KMS-11 (cell line): ENCODE results near the gene ITPRIP.

Experiments used
- H2AFZ ChIP-seq: fragments of 200-600 bp; sonication (generic); 2 replicates; pipeline ENCODE4 v1.6.1; 2016; ENCODE audit warnings: antibody characterized with exemption, mixed run types, low read depth
- H3K27ac ChIP-seq: fragments of 200-600 bp; sonication (generic); 2 replicates; pipeline ENCODE4 v1.6.1; 2016; ENCODE audit warnings: mild to moderate bottlenecking, mixed run types
- H3K27me3 ChIP-seq: fragments of 200-600 bp; sonication (generic); 2 replicates; pipeline ENCODE4 v1.6.1; 2017; ENCODE audit warnings: mild to moderate bottlenecking, low read depth, mixed run types, moderate library complexity; ENCODE audit not compliant: insufficient read depth
- H3K36me3 ChIP-seq: fragments of 200-600 bp; sonication (generic); 2 replicates; pipeline ENCODE4 v1.6.1; 2017; ENCODE audit warnings: mild to moderate bottlenecking, mixed run types; ENCODE audit not compliant: insufficient read depth
- H3K4me1 ChIP-seq: fragments of 200-600 bp; sonication (generic); 2 replicates; pipeline ENCODE4 v1.6.1; 2016; ENCODE audit warnings: mild to moderate bottlenecking, low read depth, mixed run types; ENCODE audit not compliant: poor library complexity, severe bottlenecking
- H3K4me2 ChIP-seq: fragments of 200-600 bp; sonication (generic); 2 replicates; pipeline ENCODE4 v1.7.0; 2016; ENCODE audit warnings: mild to moderate bottlenecking, mixed run types
- H3K4me3 ChIP-seq: fragments of 200-600 bp; sonication (generic); IDR thresholded peaks from 2 replicates; pipeline ENCODE4 v1.6.1; 2017; ENCODE audit warnings: low read depth, low read length, mixed read lengths; ENCODE audit not compliant: insufficient read depth
- H3K79me2 ChIP-seq: fragments of 200-600 bp; sonication (generic); 2 replicates; pipeline ENCODE4 v1.6.1; 2016; ENCODE audit warnings: low read depth, mixed run types; ENCODE audit not compliant: insufficient read depth
- H3K9ac ChIP-seq: fragments of 200-600 bp; sonication (generic); 2 replicates; pipeline ENCODE4 v1.6.1; 2016; ENCODE audit warnings: mild to moderate bottlenecking, mixed run types
- H4K20me1 ChIP-seq: fragments of 200-600 bp; sonication (generic); 2 replicates; pipeline ENCODE4 v1.6.1; 2016; ENCODE audit warnings: mild to moderate bottlenecking, mixed run types; ENCODE audit not compliant: insufficient read depth
- TF ChIP-seq, protein P1 (sequence below): fragments of 200-600 bp; sonication (generic); conservative IDR thresholded peaks from 2 replicates; pipeline ENCODE4 v1.6.1; 2017; ENCODE audit warnings: low read depth, mild to moderate bottlenecking, antibody characterized with exemption, low read length, moderate library complexity, mixed read lengths

ITPRIP gene

DNA sequence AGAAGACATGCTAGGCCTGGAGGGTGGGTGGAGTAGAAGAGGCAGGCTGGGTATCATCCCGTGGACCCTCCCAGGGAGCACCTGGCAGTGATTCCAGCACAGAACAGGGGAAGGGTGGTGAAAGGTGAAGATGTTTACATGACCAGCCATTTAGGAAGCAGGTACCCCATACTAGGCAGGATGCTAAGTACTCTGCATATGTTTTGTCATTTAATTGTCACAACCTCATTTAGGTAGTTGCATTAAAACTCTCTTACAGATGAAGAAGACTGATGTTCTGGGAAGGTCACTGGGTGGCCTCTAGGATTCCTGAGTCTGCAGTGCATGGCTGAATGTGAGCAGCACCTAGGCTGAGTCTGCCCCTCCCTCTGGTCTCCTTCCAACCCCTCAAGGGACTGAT lies 15.2 kb downstream of the ITPRIP start:
- Histone ChIP-seq H3K4me3 (no peak overlapping the region), H3K79me2 (no peaks in the 10 kb centered on the region), H3K9ac (no peak overlapping the region), H4K20me1 (no peaks in the 10 kb centered on the region), H3K27ac (no peak overlapping the region), H3K4me1 (peaks cover 11% of the 10 kb centered on the region), H3K27me3 (no peaks in the 10 kb centered on the region), H2AFZ (no peak overlapping the region), H3K4me2 (no peak overlapping the region), H3K36me3 (no peaks in the 10 kb centered on the region)
- TF ChIP-seq, protein P1, sequence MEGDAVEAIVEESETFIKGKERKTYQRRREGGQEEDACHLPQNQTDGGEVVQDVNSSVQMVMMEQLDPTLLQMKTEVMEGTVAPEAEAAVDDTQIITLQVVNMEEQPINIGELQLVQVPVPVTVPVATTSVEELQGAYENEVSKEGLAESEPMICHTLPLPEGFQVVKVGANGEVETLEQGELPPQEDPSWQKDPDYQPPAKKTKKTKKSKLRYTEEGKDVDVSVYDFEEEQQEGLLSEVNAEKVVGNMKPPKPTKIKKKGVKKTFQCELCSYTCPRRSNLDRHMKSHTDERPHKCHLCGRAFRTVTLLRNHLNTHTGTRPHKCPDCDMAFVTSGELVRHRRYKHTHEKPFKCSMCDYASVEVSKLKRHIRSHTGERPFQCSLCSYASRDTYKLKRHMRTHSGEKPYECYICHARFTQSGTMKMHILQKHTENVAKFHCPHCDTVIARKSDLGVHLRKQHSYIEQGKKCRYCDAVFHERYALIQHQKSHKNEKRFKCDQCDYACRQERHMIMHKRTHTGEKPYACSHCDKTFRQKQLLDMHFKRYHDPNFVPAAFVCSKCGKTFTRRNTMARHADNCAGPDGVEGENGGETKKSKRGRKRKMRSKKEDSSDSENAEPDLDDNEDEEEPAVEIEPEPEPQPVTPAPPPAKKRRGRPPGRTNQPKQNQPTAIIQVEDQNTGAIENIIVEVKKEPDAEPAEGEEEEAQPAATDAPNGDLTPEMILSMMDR, result no peak

DNA sequence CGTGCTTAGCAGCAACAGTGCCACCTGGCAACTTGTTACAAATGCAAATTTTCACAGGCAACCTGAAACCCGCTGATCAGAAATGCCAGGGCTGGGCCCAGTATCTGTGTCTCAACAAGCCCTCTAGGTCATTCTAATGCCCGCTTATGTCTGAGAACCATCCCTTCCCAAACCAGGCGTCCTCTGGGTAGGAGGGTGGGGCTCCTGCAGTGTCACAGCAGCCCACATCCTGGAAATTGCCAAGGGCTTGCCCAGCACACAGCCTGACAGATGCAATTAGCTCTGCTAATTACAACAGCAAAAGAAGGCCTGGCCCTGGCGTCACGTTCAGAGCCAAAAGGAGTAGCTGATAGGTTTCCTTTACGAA lies 15.9 kb downstream of the ITPRIP start:
- Histone ChIP-seq H3K4me3 (no peak overlapping the region), H3K79me2 (no peaks in the 10 kb centered on the region), H3K27me3 (no peaks in the 10 kb centered on the region), H3K4me2 (no peak overlapping the region), H3K36me3 (no peaks in the 10 kb centered on the region), H3K9ac (no peak overlapping the region), H3K27ac (no peak overlapping the region), H4K20me1 (no peaks in the 10 kb centered on the region), H2AFZ (no peak overlapping the region), H3K4me1 (peaks cover 11% of the 10 kb centered on the region)
- TF ChIP-seq, protein P1, result no peak

DNA sequence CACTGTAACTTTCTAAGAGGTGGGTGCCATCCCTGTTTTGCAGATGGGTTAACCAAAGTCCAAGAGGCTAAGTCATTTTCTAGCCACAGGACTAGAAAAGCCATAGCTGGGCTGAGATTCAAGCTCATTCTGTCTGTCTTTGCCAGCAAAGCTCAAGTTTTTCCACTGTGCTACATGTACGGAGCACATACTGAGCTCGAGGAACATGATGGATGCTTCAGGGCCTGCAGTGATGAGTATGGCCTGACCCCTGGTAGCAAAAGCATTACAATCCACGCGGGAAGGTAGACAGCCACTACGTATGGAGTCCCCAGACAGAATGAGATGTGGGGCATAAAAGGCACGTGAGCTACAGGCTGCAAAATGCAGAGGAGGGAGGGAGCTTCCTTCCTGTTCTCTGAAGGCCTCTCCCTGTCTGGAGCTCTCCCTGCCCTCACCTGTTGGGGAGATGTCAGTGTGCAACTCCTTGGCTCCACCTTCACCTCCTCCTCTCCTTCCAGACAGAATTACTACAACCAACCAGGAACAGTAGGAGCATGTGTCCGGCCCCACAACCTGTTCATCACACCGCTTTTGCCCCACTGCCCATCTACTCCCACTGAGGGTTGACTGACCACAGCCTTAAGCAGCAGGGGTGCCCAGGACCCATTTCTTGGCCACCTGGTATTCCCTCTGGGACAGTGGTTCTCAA lies 16.4 kb downstream of the ITPRIP start:
- Histone ChIP-seq H3K36me3 (no peaks in the 10 kb centered on the region), H3K4me1 (peaks cover 11% of the 10 kb centered on the region), H3K27ac (no peak overlapping the region), H3K9ac (no peak overlapping the region), H3K79me2 (no peaks in the 10 kb centered on the region), H2AFZ (no peak overlapping the region), H3K4me2 (no peak overlapping the region; the same call in 1 of the 2 replicates), H4K20me1 (no peaks in the 10 kb centered on the region), H3K27me3 (no peaks in the 10 kb centered on the region), H3K4me3 (no peak overlapping the region)
- TF ChIP-seq, protein P1, result no peak

DNA sequence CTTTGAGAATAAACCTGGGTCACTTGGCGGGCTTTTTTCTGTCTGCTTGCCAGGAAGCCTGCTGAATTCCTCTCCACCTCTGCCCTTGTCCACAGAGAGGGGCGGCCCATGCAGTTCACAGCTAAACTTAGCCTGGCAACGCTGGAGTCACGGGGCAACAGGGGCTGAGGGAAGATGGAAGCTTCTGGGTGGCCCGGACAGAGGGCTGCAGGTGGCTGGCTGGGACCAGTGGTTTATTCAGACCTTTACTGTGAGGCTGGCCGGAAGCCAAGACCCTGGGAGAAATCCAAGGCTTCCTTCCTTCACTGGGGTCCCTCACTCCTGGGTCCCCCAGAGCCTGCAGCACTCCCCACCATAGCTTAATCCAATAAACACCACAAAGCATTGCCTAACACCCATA lies 17.0 kb downstream of the ITPRIP start:
- Histone ChIP-seq H3K27ac (no peak overlapping the region), H4K20me1 (no peaks in the 10 kb centered on the region), H3K27me3 (no peaks in the 10 kb centered on the region), H3K4me3 (no peak overlapping the region), H3K9ac (no peak overlapping the region), H3K4me2 (no peak overlapping the region), H3K79me2 (no peaks in the 10 kb centered on the region), H3K4me1 (peaks cover 11% of the 10 kb centered on the region), H2AFZ (no peak overlapping the region), H3K36me3 (no peaks in the 10 kb centered on the region)
- TF ChIP-seq, protein P1, result no peak
